IMR-90 (cell line): ENCODE data around the gene HMGN4.

Source experiments
- BHLHE40 ChIP-seq: fragments of 150-350 bp; IDR thresholded peaks from 2 replicates; pipeline ENCODE4 v1.6.1; 2016; ENCODE audit warnings: mild to moderate bottlenecking, low read depth, low read length
- CEBPB ChIP-seq: IDR thresholded peaks from 2 replicates; pipeline ENCODE4 v1.6.1; 2012; ENCODE audit warnings: low read depth, low read length, improper control_type of control experiment
- CHD1 ChIP-seq: IDR thresholded peaks from 2 replicates; pipeline ENCODE4 v1.6.1; 2012; ENCODE audit warnings: low read depth, low read length, improper control_type of control experiment
- POLR2A ChIP-seq: IDR thresholded peaks from 2 replicates; pipeline ENCODE4 v1.6.1; 2012; ENCODE audit warnings: mild to moderate bottlenecking, low read depth, low read length
- TF ChIP-seq, protein P1 (sequence below): fragments of 150-350 bp; IDR thresholded peaks from 2 replicates; pipeline ENCODE4 v1.6.1; 2016; ENCODE audit warnings: low read depth, mild to moderate bottlenecking, low read length, moderate library complexity, borderline replicate concordance
- TF ChIP-seq, protein P2 (sequence below): conservative IDR thresholded peaks from 2 replicates; pipeline ENCODE4 v1.5.1; 2012; ENCODE audit warnings: mild to moderate bottlenecking, low read depth, low read length, improper control_type of control experiment

DNA sequence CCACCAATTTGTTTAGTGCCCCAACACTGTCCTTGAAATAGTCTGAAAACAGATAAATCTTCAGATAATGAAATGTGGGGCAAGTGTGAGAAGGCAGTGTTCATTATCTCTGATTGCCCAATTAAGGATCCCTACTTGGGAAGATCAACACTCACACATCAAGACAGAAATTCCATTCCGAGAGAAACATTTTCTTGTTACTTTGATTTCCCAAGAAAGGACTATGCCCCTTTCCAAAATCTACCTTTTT is 16.2 kb downstream of the HMGN4 start:
- TF ChIP-seq CEBPB (no peak), POLR2A (no peak), BHLHE40 (no peak), CHD1 (no peak)
- TF ChIP-seq, protein P1, sequence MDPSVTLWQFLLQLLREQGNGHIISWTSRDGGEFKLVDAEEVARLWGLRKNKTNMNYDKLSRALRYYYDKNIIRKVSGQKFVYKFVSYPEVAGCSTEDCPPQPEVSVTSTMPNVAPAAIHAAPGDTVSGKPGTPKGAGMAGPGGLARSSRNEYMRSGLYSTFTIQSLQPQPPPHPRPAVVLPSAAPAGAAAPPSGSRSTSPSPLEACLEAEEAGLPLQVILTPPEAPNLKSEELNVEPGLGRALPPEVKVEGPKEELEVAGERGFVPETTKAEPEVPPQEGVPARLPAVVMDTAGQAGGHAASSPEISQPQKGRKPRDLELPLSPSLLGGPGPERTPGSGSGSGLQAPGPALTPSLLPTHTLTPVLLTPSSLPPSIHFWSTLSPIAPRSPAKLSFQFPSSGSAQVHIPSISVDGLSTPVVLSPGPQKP = no peak
- TF ChIP-seq, protein P2, sequence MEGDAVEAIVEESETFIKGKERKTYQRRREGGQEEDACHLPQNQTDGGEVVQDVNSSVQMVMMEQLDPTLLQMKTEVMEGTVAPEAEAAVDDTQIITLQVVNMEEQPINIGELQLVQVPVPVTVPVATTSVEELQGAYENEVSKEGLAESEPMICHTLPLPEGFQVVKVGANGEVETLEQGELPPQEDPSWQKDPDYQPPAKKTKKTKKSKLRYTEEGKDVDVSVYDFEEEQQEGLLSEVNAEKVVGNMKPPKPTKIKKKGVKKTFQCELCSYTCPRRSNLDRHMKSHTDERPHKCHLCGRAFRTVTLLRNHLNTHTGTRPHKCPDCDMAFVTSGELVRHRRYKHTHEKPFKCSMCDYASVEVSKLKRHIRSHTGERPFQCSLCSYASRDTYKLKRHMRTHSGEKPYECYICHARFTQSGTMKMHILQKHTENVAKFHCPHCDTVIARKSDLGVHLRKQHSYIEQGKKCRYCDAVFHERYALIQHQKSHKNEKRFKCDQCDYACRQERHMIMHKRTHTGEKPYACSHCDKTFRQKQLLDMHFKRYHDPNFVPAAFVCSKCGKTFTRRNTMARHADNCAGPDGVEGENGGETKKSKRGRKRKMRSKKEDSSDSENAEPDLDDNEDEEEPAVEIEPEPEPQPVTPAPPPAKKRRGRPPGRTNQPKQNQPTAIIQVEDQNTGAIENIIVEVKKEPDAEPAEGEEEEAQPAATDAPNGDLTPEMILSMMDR = no peak
